Activated T-cell treated with anti-CD3 and anti-CD28 coated beads, Interleukin-2, amount 50 U/mL, for 4 hours (primary cell): ENCODE data around the gene SPATA25. TPM values are rescaled to one million over a fixed set of nuclear protein-coding genes. Genes with fewer than 3 reads are reported as not detected.

Experiments used
- ATAC-seq, 2 donors: fragments of 200-7000 bp; cut with Tn5 transposase; one replicate each; pipeline ENCODE4 v1.10.0; 2021
- DNase-seq: peaks from one replicate; pipeline ENCODE4 v3.0.0-alpha.2; 2020
- H3K27me3 Mint-ChIP-seq: one replicate; pipeline ENCODE4 v1.8.0; 2021; ENCODE audit warnings: low read depth, mixed read lengths
- H3K36me3 Mint-ChIP-seq: one replicate; pipeline ENCODE4 v1.8.0; 2022; ENCODE audit warnings: mixed read lengths; ENCODE audit not compliant: insufficient read depth
- H3K4me1 Mint-ChIP-seq: one replicate; pipeline ENCODE4 v1.8.0; 2021; ENCODE audit warnings: low read depth, mixed read lengths
- H3K4me3 Mint-ChIP-seq: one replicate; pipeline ENCODE4 v1.8.0; 2021; ENCODE audit warnings: mild to moderate bottlenecking, moderate library complexity, mixed read lengths
- H3K9me3 Mint-ChIP-seq: one replicate; pipeline ENCODE4 v1.8.0; 2021; ENCODE audit warnings: mixed read lengths
- total RNA-seq, 3 donors: library from RNA; stranded (reverse); gene quantifications; one replicate each; pipeline ENCODE4 v1.2.1, GENCODE V29; 2021

The SPATA25 gene
- total RNA-seq, 3 donors from 2014 or later: 0.63 to 0.73 (median 0.73) TPM

DNA sequence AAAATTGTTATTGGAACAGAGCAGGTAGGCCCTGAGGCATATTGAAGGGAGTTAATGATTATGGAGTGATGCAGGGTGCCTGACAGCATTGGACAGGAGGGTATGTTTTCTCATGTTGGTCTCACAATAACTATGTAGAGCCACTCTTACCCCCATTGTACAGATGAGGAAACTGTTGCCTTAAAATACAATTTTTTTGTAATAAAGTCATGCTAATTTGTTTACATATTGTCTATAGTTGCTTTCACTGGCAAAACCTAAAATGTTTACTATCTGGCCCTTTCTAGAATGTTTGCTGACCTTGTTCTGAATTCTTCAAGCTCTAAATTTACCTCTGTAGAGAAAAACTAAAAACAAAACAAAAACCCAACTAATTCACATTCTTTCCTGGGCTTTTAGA, 35.9 kb downstream of the SPATA25 start:
- ATAC-seq (no peak), DNase-seq (no peak)
- Mint-ChIP-seq H3K4me3 (no peak overlapping the region), H3K4me1 (peaks cover 21% of the 10 kb centered on the region), H3K27me3 (no peaks in the 10 kb centered on the region), H3K9me3 (no peaks in the 10 kb centered on the region), H3K36me3 (peaks cover 21% of the 10 kb centered on the region)

- no peaks in the 10 kb centered on the region for H3K27me3 Mint-ChIP-seq
- H3K4me1 Mint-ChIP-seq: peaks cover 17% of the 10 kb centered on the region
- H3K9me3 Mint-ChIP-seq: no peaks in the 10 kb centered on the region
- ATAC-seq (no peak), DNase-seq (no peak)
- H3K36me3 Mint-ChIP-seq: peaks cover 27% of the 10 kb centered on the region
- H3K4me3 Mint-ChIP-seq: no peak overlapping the region
Observed at GRCh38 chr20:45850926-45851325, 36.5 kb downstream of the SPATA25 start.

- Mint-ChIP-seq H3K27me3 (no peaks in the 10 kb centered on the region), H3K9me3 (no peaks in the 10 kb centered on the region)
Observed at GRCh38 chr20:45850238-45850637, 37.2 kb downstream of the SPATA25 start.

GRCh38 chr20:45848969-45849582, 38.3 kb downstream of the SPATA25 start:
- Mint-ChIP-seq H3K36me3 (peaks cover 27% of the 10 kb centered on the region), H3K27me3 (no peaks in the 10 kb centered on the region), H3K4me3 (no peak overlapping the region), H3K9me3 (no peaks in the 10 kb centered on the region), H3K4me1 (peaks cover 2% of the 10 kb centered on the region)
- ATAC-seq: no peak
- no peak for DNase-seq

More at GRCh38 chr20:45850238-45850637, 37.2 kb downstream of the SPATA25 start:
- DNase-seq (no peak), ATAC-seq (no peak)
- Mint-ChIP-seq H3K4me1 (peaks cover 11% of the 10 kb centered on the region), H3K4me3 (no peak overlapping the region), H3K36me3 (peaks cover 27% of the 10 kb centered on the region)

DNA sequence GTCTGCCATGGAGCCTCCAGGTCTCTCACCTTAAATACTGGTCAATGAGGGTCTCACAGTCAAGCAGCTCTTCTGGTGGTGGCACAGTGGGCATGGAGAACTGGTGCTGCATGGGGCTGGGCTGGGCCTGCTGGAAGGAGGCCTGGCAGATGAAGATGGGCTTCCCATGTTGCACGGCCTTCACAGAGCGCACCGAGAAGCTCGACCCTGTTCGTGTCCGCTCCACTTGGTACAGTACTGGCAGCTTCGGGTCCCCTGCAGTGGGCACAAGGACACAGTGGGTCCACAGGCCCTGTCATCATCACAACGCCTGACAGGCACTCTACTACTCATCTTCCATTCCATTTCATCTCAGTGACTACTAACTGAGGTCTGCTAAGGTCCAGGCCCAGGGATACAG, 39.0 kb downstream of the SPATA25 start:
- H3K4me1 Mint-ChIP-seq: peaks cover 2% of the 10 kb centered on the region
- H3K36me3 Mint-ChIP-seq: peaks cover 24% of the 10 kb centered on the region
- H3K27me3 Mint-ChIP-seq: no peaks in the 10 kb centered on the region
- no peak overlapping the region for H3K4me3 Mint-ChIP-seq
- no peaks in the 10 kb centered on the region for H3K9me3 Mint-ChIP-seq
- no peak for DNase-seq
- ATAC-seq: no peak

DNA sequence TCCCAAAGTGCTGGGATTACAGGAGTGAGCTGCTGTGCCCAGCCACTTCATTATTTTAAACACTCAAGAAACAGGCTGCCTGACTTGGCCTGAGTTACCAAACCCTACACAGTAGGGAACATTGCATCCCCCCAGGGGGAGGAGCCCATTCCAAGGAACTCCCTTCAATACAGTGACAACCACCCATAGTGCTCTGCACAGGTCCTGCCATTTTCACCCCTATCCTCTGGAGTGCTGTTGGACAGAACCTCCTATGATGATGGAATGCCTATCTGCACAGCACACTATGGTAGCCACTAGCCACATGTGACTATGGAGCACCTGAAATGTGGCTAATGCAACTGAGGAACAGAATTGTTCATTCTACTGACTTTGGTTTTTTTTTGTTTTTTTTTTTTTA, 42.0 kb downstream of the SPATA25 start:
- H3K4me3 Mint-ChIP-seq: no peak overlapping the region

DNA sequence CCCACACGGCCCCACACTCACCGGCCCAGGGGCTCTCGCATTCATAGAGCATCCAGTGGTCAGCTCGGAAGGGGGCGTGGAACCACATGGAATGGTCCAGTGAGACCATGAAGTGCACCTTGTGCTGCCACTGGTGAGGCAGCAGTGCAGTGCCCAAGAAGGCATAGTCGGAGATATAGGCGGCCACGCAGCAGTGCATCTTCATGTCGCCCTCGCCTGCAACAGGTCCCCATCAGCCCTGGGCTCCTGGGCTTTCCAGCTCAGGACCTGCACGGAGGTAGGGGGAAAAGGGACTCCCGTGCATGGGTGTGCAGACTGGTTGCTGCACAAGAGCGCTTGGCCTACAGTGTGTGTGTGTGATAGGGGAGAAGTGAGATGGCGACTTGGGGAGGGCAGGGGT, 43.9 kb downstream of the SPATA25 start:
- Mint-ChIP-seq H3K4me3 (no peak overlapping the region), H3K27me3 (no peaks in the 10 kb centered on the region), H3K9me3 (no peaks in the 10 kb centered on the region), H3K4me1 (peaks cover 3% of the 10 kb centered on the region), H3K36me3 (peaks cover 16% of the 10 kb centered on the region)
- ATAC-seq: no peak
- DNase-seq: no peak

More for the DNA sequence above, 42.0 kb downstream of the SPATA25 start:
- no peaks in the 10 kb centered on the region for H3K9me3 Mint-ChIP-seq
- DNase-seq: no peak
- H3K36me3 Mint-ChIP-seq: peaks cover 25% of the 10 kb centered on the region
- no peaks in the 10 kb centered on the region for H3K27me3 Mint-ChIP-seq
- H3K4me1 Mint-ChIP-seq: peaks cover 3% of the 10 kb centered on the region
- ATAC-seq: no peak

DNA sequence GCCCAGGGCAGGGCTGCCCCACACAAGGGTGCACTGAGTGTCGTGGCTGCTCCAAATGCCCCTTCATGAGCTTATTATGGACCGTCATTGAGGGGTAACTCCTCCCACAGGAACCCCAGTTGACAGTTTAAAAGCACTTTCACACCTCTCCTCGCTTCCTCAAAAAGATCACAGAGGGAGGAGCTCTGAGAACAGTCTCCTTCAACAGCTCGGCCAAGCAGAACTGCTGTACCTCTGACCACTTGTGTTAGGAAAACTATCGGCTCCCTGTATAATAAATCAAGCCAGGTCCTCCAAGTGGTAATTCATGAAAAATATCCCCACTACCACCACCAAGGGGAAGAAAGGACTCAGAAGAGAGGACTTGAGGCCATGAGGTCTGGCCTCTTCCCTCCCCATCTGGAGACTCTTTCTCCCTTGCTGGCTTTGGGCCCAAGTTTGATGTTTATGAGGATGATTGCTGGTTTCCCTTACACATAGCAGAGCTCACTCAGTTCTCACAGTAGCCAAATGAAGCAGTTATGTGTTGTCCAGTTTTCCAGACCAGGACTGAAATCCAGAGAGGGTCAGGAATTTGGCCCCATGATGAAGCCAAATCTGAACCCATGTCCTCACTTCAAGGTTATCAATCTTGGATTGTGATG, 45.1 kb downstream of the SPATA25 start:
- ATAC-seq (no peak), DNase-seq (no peak)
- Mint-ChIP-seq H3K9me3 (no peaks in the 10 kb centered on the region), H3K4me1 (peaks cover 3% of the 10 kb centered on the region), H3K36me3 (peaks cover 16% of the 10 kb centered on the region), H3K27me3 (no peaks in the 10 kb centered on the region), H3K4me3 (no peak overlapping the region)

DNA sequence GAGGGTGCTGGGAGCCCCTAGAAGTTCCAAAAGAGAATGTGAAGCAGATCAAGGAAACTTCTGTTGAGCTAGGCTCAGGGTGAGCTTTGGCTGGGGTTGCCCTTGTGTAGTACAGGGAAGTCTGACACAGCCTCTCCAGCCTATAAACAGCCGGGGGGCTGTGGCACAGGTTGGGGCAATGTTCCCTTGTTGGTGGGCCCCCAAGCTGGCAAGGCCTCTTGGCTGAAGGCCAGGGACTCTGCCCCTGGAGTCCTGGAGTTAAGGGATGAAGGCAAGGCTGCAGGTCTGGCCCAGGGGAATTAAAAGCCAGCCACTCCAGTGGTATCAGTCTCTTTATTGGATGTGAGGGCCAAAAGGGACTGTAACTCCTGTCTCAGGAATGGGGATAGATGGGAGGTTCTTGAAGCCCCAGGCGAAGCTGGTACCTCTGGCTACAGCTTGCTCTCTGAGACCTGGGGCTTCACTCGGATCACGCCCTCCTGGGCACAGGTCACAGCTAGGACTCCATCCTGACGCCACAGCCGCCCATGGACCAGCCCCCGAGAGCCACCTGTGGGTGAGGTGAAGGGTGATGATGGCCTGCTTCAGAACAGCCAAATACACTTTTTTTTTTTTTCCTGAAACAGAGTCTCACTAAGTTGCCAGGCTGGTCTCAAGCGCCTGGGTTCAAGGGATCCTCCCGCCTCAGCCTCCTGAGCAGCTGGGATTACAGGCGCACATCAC, 45.9 kb downstream of the SPATA25 start:
- H3K27me3 Mint-ChIP-seq: no peaks in the 10 kb centered on the region
- H3K4me3 Mint-ChIP-seq: no peak overlapping the region
- no peak for DNase-seq
- peaks cover 3% of the 10 kb centered on the region for H3K4me1 Mint-ChIP-seq
- H3K9me3 Mint-ChIP-seq: no peaks in the 10 kb centered on the region
- no peak for ATAC-seq
- H3K36me3 Mint-ChIP-seq: peaks cover 16% of the 10 kb centered on the region

DNA sequence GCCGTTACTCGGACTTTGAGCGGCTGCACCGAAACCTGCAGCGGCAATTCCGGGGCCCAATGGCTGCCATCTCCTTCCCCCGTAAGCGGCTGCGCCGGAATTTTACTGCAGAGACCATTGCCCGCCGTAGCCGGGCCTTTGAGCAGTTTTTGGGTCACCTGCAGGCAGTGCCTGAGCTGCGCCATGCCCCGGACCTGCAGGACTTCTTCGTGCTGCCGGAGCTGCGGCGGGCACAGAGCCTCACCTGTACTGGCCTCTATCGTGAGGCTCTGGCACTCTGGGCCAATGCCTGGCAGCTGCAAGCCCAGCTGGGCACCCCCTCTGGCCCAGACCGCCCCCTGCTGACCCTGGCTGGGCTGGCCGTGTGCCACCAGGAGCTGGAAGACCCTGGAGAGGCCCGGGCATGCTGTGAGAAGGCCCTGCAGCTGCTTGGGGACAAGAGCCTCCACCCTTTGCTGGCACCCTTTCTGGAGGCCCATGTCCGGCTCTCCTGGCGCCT, 46.7 kb downstream of the SPATA25 start:
- Mint-ChIP-seq H3K36me3 (peaks cover 9% of the 10 kb centered on the region), H3K27me3 (no peaks in the 10 kb centered on the region), H3K9me3 (no peaks in the 10 kb centered on the region), H3K4me3 (no peak overlapping the region), H3K4me1 (peaks cover 3% of the 10 kb centered on the region)
- DNase-seq: no peak
- no peak for ATAC-seq

- no peaks in the 10 kb centered on the region for H3K9me3 Mint-ChIP-seq
- H3K4me3 Mint-ChIP-seq: no peak overlapping the region
- no peak for ATAC-seq
- peaks cover 6% of the 10 kb centered on the region for H3K4me1 Mint-ChIP-seq
- H3K27me3 Mint-ChIP-seq: no peaks in the 10 kb centered on the region
- DNase-seq: no peak
- H3K36me3 Mint-ChIP-seq: no peaks in the 10 kb centered on the region
Observed at GRCh38 chr20:45836841-45837240, 50.6 kb downstream of the SPATA25 start.

Other genes with a start within 250 kb of the SPATA25 start
- not detected for gene WFDC11, start 217.4 kb downstream of the SPATA25 start, total RNA-seq
- gene WFDC13, start 185.6 kb downstream of the SPATA25 start, total RNA-seq: not detected
- gene WFDC10B, start 182.6 kb downstream of the SPATA25 start, total RNA-seq: not detected
- gene SPINT4, start 165.3 kb downstream of the SPATA25 start, total RNA-seq: not detected
- not detected for gene WFDC3, start 95.7 kb downstream of the SPATA25 start, total RNA-seq
- gene DNTTIP1, start 95.7 kb downstream of the SPATA25 start, total RNA-seq: 10 to 100 TPM; 33.9 to 39.6 (median 38.5) TPM
- 10 to 100 TPM; 10.5 to 19.4 (median 18.4) TPM for gene UBE2C, start 75.0 kb downstream of the SPATA25 start, total RNA-seq
- not detected for gene TNNC2, start 60.3 kb downstream of the SPATA25 start, total RNA-seq
- gene SNX21, start 53.8 kb downstream of the SPATA25 start, total RNA-seq: under 1 TPM; 0.83 to 0.98 (median 0.87) TPM
- gene ACOT8, start 30.2 kb downstream of the SPATA25 start, total RNA-seq: 10 to 100 TPM; 18.0 to 21.0 (median 18.2) TPM
- 1 to 10 TPM; 3.0 to 3.9 (median 3.3) TPM for gene ZSWIM3, start 30.0 kb downstream of the SPATA25 start, total RNA-seq
- gene ZSWIM1, start 6.4 kb downstream of the SPATA25 start, total RNA-seq: 10 to 100 TPM; 10.8 to 11.9 (median 10.9) TPM
- 1 to 10 TPM; 1.3 TPM for gene NEURL2, start 3.6 kb upstream of the SPATA25 start, total RNA-seq
- gene CTSA, start 3.7 kb upstream of the SPATA25 start, total RNA-seq: 10 to 100 TPM; 56.5 to 63.1 (median 57.3) TPM
- 1 to 10 TPM; 3.1 to 4.2 (median 3.3) TPM for gene PLTP, start 24.5 kb upstream of the SPATA25 start, total RNA-seq
- gene PCIF1, start 47.1 kb upstream of the SPATA25 start, total RNA-seq: 10 to 100 TPM; 24.4 to 28.9 (median 28.4) TPM
- gene ZNF335, start 84.6 kb upstream of the SPATA25 start, total RNA-seq: 10 to 100 TPM; 39.7 to 46.4 (median 41.6) TPM
- under 1 TPM in 2 of 3 donors, not detected in 1; 0.08 to 0.10 TPM for gene MMP9, start 121.3 kb upstream of the SPATA25 start, total RNA-seq
- not detected for gene SLC12A5, start 141.6 kb upstream of the SPATA25 start, total RNA-seq
- 10 to 100 TPM; 38.2 to 45.0 (median 43.3) TPM for gene NCOA5, start 202.3 kb upstream of the SPATA25 start, total RNA-seq
- 10 to 100 TPM in 2 of 3 donors, 1 to 10 TPM in 1; 7.6 to 29.2 (median 10.6) TPM for gene CD40, start 230.7 kb upstream of the SPATA25 start, total RNA-seq